ENCODE measurements around the gene WDR13. TPM values are rescaled to one million over a fixed set of nuclear protein-coding genes. Genes with fewer than 3 reads are reported as not detected.

The WDR13 gene
- polyA plus RNA-seq, 1 donor (not counting 4 experiments of a cell fraction or from before 2014, with no cell fraction given): 32.8 TPM

DNA sequence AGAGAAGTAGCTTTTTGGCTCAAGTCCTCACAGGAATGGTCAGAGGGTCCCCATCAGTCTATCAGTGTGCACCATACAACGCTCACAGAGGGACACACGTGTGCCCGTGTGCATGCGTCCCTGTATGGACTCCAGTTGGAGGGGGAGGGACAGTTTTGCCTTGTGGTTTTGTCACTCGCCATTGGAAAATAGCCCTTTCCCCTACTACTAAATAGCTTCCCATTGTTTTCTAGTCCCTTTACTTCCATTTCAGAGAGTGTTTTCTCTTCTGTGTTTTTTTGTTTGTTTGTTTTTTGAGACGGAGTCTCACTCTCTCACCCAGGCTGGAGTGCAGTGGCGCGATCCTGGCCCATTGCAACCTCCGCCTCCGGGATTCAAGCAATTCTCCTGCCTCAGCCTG lies 34.9 kb downstream of the WDR13 start:
- H3K27ac ChIP-seq (ENCODE audit: control insufficient read depth, insufficient read depth, low read length): no peak overlapping the region
- H3K4me3 ChIP-seq (ENCODE audit: control insufficient read depth in 2 of 3, extremely low read depth in 1 of 3, insufficient read depth in 2 of 3, low read depth in 1 of 3, low read length in 3 of 3): no peak overlapping the region
- no peak overlapping the region for H3K9ac ChIP-seq (ENCODE audit: control insufficient read depth, extremely low read depth, insufficient read depth, low read length)
- H3K9me3 ChIP-seq (ENCODE audit: control insufficient read depth, low read depth, low read length): no peaks in the 10 kb centered on the region
- dilution Hi-C loops (cut with MboI; ENCODE audit: extremely low pct_ligation_motif_present, low sequenced_read_pairs): no loop called here
- no peaks in the 10 kb centered on the region for H3K27me3 ChIP-seq (ENCODE audit: control insufficient read depth, extremely low read depth, insufficient read depth, low read length)
- H3K4me1 ChIP-seq (ENCODE audit: control insufficient read depth, extremely low read depth, insufficient read depth, low read length): no peaks in the 10 kb centered on the region
- no peak for FAIRE-seq
- no peak overlapping the region for H2AFZ ChIP-seq (ENCODE audit: control insufficient read depth, low read length)
- H3K4me2 ChIP-seq (ENCODE audit: control insufficient read depth, extremely low read depth, insufficient read depth, low read depth, low read length): no peak overlapping the region
- no peaks in the 10 kb centered on the region for H3K79me2 ChIP-seq (ENCODE audit: control insufficient read depth, insufficient read depth, low read length)
- TF ChIP-seq EZH2 (IDR thresholded peaks at IDR 0.05; ENCODE audit: low read length): no peak
- TF ChIP-seq, protein P1, sequence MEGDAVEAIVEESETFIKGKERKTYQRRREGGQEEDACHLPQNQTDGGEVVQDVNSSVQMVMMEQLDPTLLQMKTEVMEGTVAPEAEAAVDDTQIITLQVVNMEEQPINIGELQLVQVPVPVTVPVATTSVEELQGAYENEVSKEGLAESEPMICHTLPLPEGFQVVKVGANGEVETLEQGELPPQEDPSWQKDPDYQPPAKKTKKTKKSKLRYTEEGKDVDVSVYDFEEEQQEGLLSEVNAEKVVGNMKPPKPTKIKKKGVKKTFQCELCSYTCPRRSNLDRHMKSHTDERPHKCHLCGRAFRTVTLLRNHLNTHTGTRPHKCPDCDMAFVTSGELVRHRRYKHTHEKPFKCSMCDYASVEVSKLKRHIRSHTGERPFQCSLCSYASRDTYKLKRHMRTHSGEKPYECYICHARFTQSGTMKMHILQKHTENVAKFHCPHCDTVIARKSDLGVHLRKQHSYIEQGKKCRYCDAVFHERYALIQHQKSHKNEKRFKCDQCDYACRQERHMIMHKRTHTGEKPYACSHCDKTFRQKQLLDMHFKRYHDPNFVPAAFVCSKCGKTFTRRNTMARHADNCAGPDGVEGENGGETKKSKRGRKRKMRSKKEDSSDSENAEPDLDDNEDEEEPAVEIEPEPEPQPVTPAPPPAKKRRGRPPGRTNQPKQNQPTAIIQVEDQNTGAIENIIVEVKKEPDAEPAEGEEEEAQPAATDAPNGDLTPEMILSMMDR (optimal IDR thresholded peaks at IDR 0.05 in 1 of 3, IDR thresholded peaks at IDR 0.05 in 1 of 3, conservative IDR thresholded peaks at IDR 0.05 in 1 of 3; ENCODE audit: extremely low read depth in 1 of 3, insufficient read depth in 2 of 3, low read length in 3 of 3): no peak
- H4K20me1 ChIP-seq (ENCODE audit: control insufficient read depth, extremely low read depth, insufficient read depth, low read length): no peaks in the 10 kb centered on the region
- no peaks in the 10 kb centered on the region for H3K36me3 ChIP-seq (ENCODE audit: control insufficient read depth in 2 of 2, extremely low read depth in 1 of 2, insufficient read depth in 2 of 2, low read length in 2 of 2)
- DNase-seq (ENCODE audit: low read depth, low spot score): no peak
- H3K9me1 ChIP-seq (ENCODE audit: control insufficient read depth, extremely low read depth, insufficient read depth, low read length): no peaks in the 10 kb centered on the region

DNA sequence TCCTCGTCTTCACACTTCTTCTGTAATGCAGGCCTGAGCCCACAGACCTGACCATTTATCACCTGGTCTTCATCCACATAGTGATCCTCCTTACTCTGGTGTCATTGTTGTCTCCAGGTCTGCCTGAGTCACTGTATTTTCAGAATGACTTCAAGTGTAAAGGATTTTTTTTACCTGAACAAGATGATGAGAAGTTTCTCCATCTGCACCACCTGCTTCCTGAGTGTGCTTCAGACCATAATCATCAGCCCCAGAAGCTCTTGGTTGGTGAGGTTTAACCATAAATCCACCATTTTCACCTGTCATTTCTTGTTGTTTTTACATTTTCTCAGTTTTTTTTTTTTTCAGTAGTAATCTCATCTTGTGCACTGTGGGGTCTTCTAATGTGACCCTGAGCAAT lies 39.0 kb downstream of the WDR13 start:
- Histone ChIP-seq H3K4me1 (ENCODE audit: control insufficient read depth, extremely low read depth, insufficient read depth, low read length) (no peaks in the 10 kb centered on the region), H3K27ac (ENCODE audit: control insufficient read depth, insufficient read depth, low read length) (no peak overlapping the region), H4K20me1 (ENCODE audit: control insufficient read depth, extremely low read depth, insufficient read depth, low read length) (no peaks in the 10 kb centered on the region), H2AFZ (ENCODE audit: control insufficient read depth, low read length) (no peak overlapping the region), H3K36me3 (ENCODE audit: control insufficient read depth in 2 of 2, extremely low read depth in 1 of 2, insufficient read depth in 2 of 2, low read length in 2 of 2) (no peaks in the 10 kb centered on the region), H3K9me3 (ENCODE audit: control insufficient read depth, low read depth, low read length) (no peaks in the 10 kb centered on the region), H3K4me3 (ENCODE audit: control insufficient read depth in 2 of 3, extremely low read depth in 1 of 3, insufficient read depth in 2 of 3, low read depth in 1 of 3, low read length in 3 of 3) (no peak overlapping the region), H3K9me1 (ENCODE audit: control insufficient read depth, extremely low read depth, insufficient read depth, low read length) (no peaks in the 10 kb centered on the region), H3K27me3 (ENCODE audit: control insufficient read depth, extremely low read depth, insufficient read depth, low read length) (no peaks in the 10 kb centered on the region), H3K9ac (ENCODE audit: control insufficient read depth, extremely low read depth, insufficient read depth, low read length) (no peak overlapping the region), H3K79me2 (ENCODE audit: control insufficient read depth, insufficient read depth, low read length) (no peaks in the 10 kb centered on the region), H3K4me2 (ENCODE audit: control insufficient read depth, extremely low read depth, insufficient read depth, low read depth, low read length) (no peak overlapping the region)
- TF ChIP-seq EZH2 (IDR thresholded peaks at IDR 0.05; ENCODE audit: low read length): no peak
- TF ChIP-seq, protein P1 (optimal IDR thresholded peaks at IDR 0.05 in 1 of 3, IDR thresholded peaks at IDR 0.05 in 1 of 3, conservative IDR thresholded peaks at IDR 0.05 in 1 of 3; ENCODE audit: extremely low read depth in 1 of 3, insufficient read depth in 2 of 3, low read length in 3 of 3): no peak
- DNase-seq (ENCODE audit: low read depth, low spot score) (no peak), FAIRE-seq (no peak)
- dilution Hi-C loops (cut with MboI; ENCODE audit: extremely low pct_ligation_motif_present, low sequenced_read_pairs): no loop called here

All from keratinocyte (primary cell).